Measurements from ENCODE around the gene LACTBL1. TPM values are rescaled to one million over a fixed set of nuclear protein-coding genes. Genes with fewer than 3 reads are reported as not detected.

Gene LACTBL1
- total RNA-seq, 4 donors from 2014 or later: not detected

DNA sequence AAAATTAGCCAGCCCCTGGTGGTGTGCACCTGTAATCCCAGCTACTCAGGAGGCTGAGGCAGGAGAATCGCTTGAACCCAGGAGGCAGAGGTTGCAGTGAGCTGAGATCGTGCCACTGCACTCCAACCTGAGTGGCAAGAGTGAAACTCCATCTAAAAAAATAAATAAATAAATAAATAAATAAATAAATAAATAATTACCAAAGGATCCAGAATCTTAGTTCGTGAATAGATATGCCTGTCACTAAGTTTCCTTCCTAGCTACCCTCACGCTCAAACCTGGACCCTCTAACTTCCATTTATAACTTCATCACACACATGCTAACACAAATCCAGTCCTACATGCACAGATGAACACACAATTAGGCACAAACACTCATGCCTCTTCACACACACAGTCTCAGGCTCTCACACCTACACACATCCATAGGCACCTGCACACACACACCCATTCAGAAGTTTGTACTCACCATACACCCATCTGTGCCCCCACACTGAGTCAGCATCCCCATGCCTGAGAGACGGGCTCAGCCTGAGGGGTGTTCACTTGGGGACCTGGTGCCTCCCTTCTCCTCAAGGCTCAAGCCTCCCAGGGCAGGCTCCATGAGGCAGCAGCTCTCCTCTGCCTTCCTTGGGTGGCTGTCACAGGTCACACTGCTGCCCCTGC lies 61.5 kb downstream of the LACTBL1 start:
- intact Hi-C loops (cut with DNase I): no loop called here
- Histone ChIP-seq H3K9me3 (no peaks in the 10 kb centered on the region), H3K27ac (no peak overlapping the region), H3K27me3 (no peaks in the 10 kb centered on the region), H3K4me1 (no peaks in the 10 kb centered on the region), H3K36me3 (peaks cover 0 to 9% of the 10 kb centered on the region in 2 donors), H3K4me3 (replicated peaks in 1 of 3) (no peak overlapping the region)
- no peak for TF ChIP-seq POLR2A (IDR thresholded peaks at IDR 0.05)
- TF ChIP-seq, protein P1, sequence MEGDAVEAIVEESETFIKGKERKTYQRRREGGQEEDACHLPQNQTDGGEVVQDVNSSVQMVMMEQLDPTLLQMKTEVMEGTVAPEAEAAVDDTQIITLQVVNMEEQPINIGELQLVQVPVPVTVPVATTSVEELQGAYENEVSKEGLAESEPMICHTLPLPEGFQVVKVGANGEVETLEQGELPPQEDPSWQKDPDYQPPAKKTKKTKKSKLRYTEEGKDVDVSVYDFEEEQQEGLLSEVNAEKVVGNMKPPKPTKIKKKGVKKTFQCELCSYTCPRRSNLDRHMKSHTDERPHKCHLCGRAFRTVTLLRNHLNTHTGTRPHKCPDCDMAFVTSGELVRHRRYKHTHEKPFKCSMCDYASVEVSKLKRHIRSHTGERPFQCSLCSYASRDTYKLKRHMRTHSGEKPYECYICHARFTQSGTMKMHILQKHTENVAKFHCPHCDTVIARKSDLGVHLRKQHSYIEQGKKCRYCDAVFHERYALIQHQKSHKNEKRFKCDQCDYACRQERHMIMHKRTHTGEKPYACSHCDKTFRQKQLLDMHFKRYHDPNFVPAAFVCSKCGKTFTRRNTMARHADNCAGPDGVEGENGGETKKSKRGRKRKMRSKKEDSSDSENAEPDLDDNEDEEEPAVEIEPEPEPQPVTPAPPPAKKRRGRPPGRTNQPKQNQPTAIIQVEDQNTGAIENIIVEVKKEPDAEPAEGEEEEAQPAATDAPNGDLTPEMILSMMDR (IDR thresholded peaks at IDR 0.05): no peak
- 95 to 96% methylated on average over 5 of the region's 5 CpGs for WGBS, 2 donors
- DNase-seq: no peak

DNA sequence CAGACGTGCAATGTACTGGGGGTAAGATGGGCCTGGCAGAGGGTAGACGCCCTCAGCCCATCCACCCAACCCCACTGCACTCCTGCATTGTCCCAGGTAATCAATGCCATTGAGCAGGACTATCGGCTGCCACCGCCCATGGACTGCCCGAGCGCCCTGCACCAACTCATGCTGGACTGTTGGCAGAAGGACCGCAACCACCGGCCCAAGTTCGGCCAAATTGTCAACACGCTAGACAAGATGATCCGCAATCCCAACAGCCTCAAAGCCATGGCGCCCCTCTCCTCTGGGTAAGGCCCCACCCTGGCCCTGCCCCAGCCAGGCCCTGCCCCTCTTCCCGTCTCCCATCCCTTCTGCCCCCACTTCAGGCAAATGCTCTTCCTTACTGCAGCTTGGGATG lies 62.4 kb downstream of the LACTBL1 start:
- DNase-seq: no peak
- intact Hi-C loops (cut with DNase I): no loop called here
- Histone ChIP-seq H3K4me3 (replicated peaks in 1 of 3) (no peak overlapping the region), H3K4me1 (no peaks in the 10 kb centered on the region), H3K9me3 (no peaks in the 10 kb centered on the region), H3K27me3 (no peaks in the 10 kb centered on the region), H3K36me3 (peaks cover 0 to 9% of the 10 kb centered on the region in 2 donors), H3K27ac (no peak overlapping the region)
- no peak for TF ChIP-seq POLR2A (IDR thresholded peaks at IDR 0.05)
- TF ChIP-seq, protein P1 (IDR thresholded peaks at IDR 0.05): no peak
- WGBS, 2 donors: 91 to 93% methylated on average over 12 to 13 of the region's 13 CpGs

DNA sequence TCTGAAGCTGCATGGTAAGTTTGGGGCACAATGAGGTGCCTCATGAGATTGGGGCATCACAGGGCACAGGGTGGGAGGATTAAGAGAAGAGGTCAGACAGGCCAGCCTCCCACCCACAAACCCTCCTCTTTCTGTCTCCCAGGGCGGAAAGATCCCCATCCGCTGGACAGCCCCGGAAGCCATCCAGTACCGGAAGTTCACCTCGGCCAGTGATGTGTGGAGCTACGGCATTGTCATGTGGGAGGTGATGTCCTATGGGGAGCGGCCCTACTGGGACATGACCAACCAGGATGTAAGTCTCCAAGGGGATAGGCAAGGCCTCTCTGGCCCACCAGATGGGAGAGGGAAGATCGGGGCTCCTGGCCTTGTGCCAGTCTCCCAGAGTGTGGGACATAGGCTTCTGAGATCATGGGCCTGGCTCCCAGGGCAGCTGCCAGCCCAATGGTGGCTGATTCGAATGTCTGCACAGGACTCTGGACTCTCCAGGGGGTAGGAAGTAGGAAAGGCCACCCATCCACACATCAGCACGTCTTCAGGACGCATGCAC lies 63.7 kb downstream of the LACTBL1 start:
- no peak for TF ChIP-seq POLR2A (IDR thresholded peaks at IDR 0.05)
- Histone ChIP-seq H3K27me3 (no peaks in the 10 kb centered on the region), H3K4me1 (no peaks in the 10 kb centered on the region), H3K27ac (no peak overlapping the region), H3K36me3 (peaks cover 0 to 9% of the 10 kb centered on the region in 2 donors), H3K4me3 (replicated peaks in 1 of 3) (no peak overlapping the region), H3K9me3 (no peaks in the 10 kb centered on the region)
- 91 to 96% methylated on average over 8 to 11 of the region's 11 CpGs for WGBS, 2 donors
- intact Hi-C loops (cut with DNase I): no loop called here
- no peak for DNase-seq

- no peak overlapping the region for H3K27ac ChIP-seq
- WGBS, 2 donors: 80 to 97% methylated on average over 1 to 3 of the region's 3 CpGs
- DNase-seq: no peak
- H3K27me3 ChIP-seq: no peaks in the 10 kb centered on the region
- intact Hi-C loops (cut with DNase I): no loop called here
- no peak overlapping the region for H3K4me3 ChIP-seq (replicated peaks in 1 of 3)
- H3K9me3 ChIP-seq: no peaks in the 10 kb centered on the region
- TF ChIP-seq POLR2A (IDR thresholded peaks at IDR 0.05): no peak
- TF ChIP-seq, protein P1 (IDR thresholded peaks at IDR 0.05): no peak
- H3K4me1 ChIP-seq: no peaks in the 10 kb centered on the region
- peaks cover 0 to 9% of the 10 kb centered on the region in 2 donors for H3K36me3 ChIP-seq
These were observed 65.1 kb downstream of the LACTBL1 start for GRCh38 chr1:22907528-22907927.

DNA sequence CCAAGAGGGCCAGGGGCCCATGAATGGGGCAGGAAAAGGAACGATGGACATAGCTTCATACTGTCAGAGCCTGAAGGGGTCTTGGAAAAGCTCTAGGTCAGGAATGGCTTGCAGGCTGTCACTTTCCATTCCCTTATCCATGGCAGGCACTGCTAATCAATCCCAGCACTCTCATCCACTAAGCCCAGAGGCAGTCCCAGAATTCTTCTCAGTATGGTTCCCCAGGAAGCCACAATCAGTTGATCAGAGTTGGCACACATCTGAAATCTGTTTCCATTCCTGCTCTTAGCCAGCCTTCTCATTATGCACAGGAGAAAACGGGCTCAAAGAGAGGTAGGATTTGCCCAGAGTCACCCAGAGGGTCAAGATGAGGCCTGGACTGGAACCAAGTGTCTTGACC lies 65.7 kb downstream of the LACTBL1 start:
- WGBS, 2 donors: 80 to 84% methylated on average over 2 of the region's 2 CpGs
- Histone ChIP-seq H3K36me3 (peaks cover 0 to 9% of the 10 kb centered on the region in 2 donors), H3K4me1 (no peaks in the 10 kb centered on the region), H3K27ac (no peak overlapping the region), H3K4me3 (replicated peaks in 1 of 3) (no peak overlapping the region), H3K9me3 (no peaks in the 10 kb centered on the region), H3K27me3 (no peaks in the 10 kb centered on the region)
- no peak for DNase-seq
- intact Hi-C loops (cut with DNase I): no loop called here
- TF ChIP-seq, protein P1 (IDR thresholded peaks at IDR 0.05): no peak
- TF ChIP-seq POLR2A (IDR thresholded peaks at IDR 0.05): no peak
